B cell (primary cell): ENCODE data around the gene ALKBH2. TPM values are rescaled to one million over a fixed set of nuclear protein-coding genes. Genes with fewer than 3 reads are reported as not detected.

Source experiments
- ATAC-seq: fragments of 200-7000 bp; cut with Tn5 transposase; one replicate; pipeline ENCODE4 v1.10.0; 2021; ENCODE audit warnings: low read depth, mild to moderate bottlenecking, moderate number of reproducible peaks, moderate library complexity
- CTCF ChIA-PET: fragments of 350-600 bp; sonication (Branson Sonifier 250); formaldehyde crosslinking; loops from one replicate; lab custom pipeline; 2021; ENCODE audit warnings: antibody characterized with exemption, inconsistent platforms; lab: Charles Lee
- POLR2A ChIA-PET: fragments of 350-600 bp; sonication (Branson Sonifier 250); formaldehyde crosslinking; loops from one replicate; lab custom pipeline; 2021; ENCODE audit warnings: antibody characterized with exemption; lab: Charles Lee
- DNase-seq: peaks from one replicate; pipeline ENCODE4 v3.0.0; 2013
- H2AFZ ChIP-seq: 2 replicates; pipeline ENCODE4 v1.6.1; 2012; ENCODE audit warnings: mild to moderate bottlenecking, low read depth, low read length; ENCODE audit not compliant: insufficient read depth, poor library complexity, severe bottlenecking
- H3K27ac ChIP-seq, 2 donors: 1 replicate in 1 of 2; 2 replicates in 1 of 2; pipeline ENCODE4 v1.5.1; 2012 to 2013; ENCODE audit warnings: low read length in 2 of 2, mild to moderate bottlenecking in 2 of 2, moderate library complexity in 1 of 2
- H3K27me3 ChIP-seq, 4 experiments: fragments of 200-600 bp in 1 of 4; sonication (generic) in 1 of 4; replicated peaks in 1 of 4; 1 replicate in 2 of 4; 2 replicates in 2 of 4; pipeline versions ENCODE4 v1.6.1 to v1.7.0; 2013 to 2016; ENCODE audit warnings: low read length in 3 of 4, mild to moderate bottlenecking in 2 of 4, mixed read lengths in 1 of 4, moderate library complexity in 1 of 4; ENCODE audit not compliant: insufficient read depth in 4 of 4, control insufficient read depth in 3 of 4; ENCODE audit errors: control extremely low read depth in 1 of 4
- H3K36me3 ChIP-seq, 2 experiments: replicated peaks in 1 of 2; 1 replicate in 1 of 2; 2 replicates in 1 of 2; pipeline versions ENCODE4 v1.6.1 to v1.7.1; 2013; ENCODE audit warnings: low read length in 1 of 2; ENCODE audit not compliant: insufficient read depth in 2 of 2, control insufficient read depth in 1 of 2; ENCODE audit errors: control extremely low read depth in 1 of 2, extremely low read depth in 1 of 2
- H3K4me1 ChIP-seq, 2 donors: fragments of 200-600 bp in 1 of 2; sonication (generic) in 1 of 2; 1 replicate in 1 of 2; 2 replicates in 1 of 2; pipeline versions ENCODE4 v1.5.1 to v1.6.1; 2013 to 2017; ENCODE audit warnings: low read length in 2 of 2; ENCODE audit not compliant: control insufficient read depth in 2 of 2, insufficient read depth in 2 of 2
- H3K4me2 ChIP-seq: replicated peaks from 2 replicates; pipeline ENCODE3; 2012; ENCODE audit warnings: mild to moderate bottlenecking, low read depth, low read length; ENCODE audit not compliant: poor library complexity, severe bottlenecking
- H3K4me3 ChIP-seq, 5 experiments: fragments of 200-600 bp in 1 of 5; sonication (generic) in 1 of 5; 1 replicate in 3 of 5; 2 replicates in 2 of 5; pipeline versions ENCODE4 v1.5.1 to v1.7.0; 2011 to 2016; ENCODE audit warnings: low read length in 4 of 5, mild to moderate bottlenecking in 4 of 5, low read depth in 2 of 5, control low read depth in 1 of 5, moderate library complexity in 1 of 5; ENCODE audit not compliant: insufficient read depth in 1 of 5; ENCODE audit errors: control extremely low read depth in 1 of 5, extremely low read depth in 1 of 5
- H3K79me2 ChIP-seq: fragments of 200-600 bp; sonication (generic); one replicate; pipeline ENCODE4 v1.6.0; 2016; ENCODE audit warnings: low read length; ENCODE audit not compliant: control insufficient read depth, insufficient read depth
- H3K9ac ChIP-seq: fragments of 200-600 bp; sonication (generic); 2 replicates; pipeline ENCODE4 v1.6.1; 2017; ENCODE audit warnings: mild to moderate bottlenecking, low read length, moderate library complexity
- H3K9me3 ChIP-seq, 3 donors: one replicate each; pipeline versions ENCODE4 v1.6.1 to v1.7.1; 2013; ENCODE audit warnings: low read length in 2 of 3; ENCODE audit not compliant: control insufficient read depth in 2 of 3, insufficient read depth in 1 of 3; ENCODE audit errors: control extremely low read depth in 1 of 3
- H4K20me1 ChIP-seq: 2 replicates; pipeline ENCODE4 v1.6.0; 2012; ENCODE audit warnings: mild to moderate bottlenecking, low read length; ENCODE audit not compliant: insufficient read depth, control insufficient read depth, poor library complexity, severe bottlenecking
- H3K27ac Mint-ChIP-seq: one replicate; pipeline ENCODE4 v1.8.0; 2021; ENCODE audit warnings: mixed read lengths
- H3K27me3 Mint-ChIP-seq: one replicate; pipeline ENCODE4 v1.8.0; 2021; ENCODE audit warnings: mixed read lengths
- H3K4me1 Mint-ChIP-seq: one replicate; pipeline ENCODE4 v1.8.0; 2021; ENCODE audit warnings: mixed read lengths
- H3K4me3 Mint-ChIP-seq: one replicate; pipeline ENCODE4 v1.8.0; 2021; ENCODE audit warnings: mixed read lengths
- H3K9me3 Mint-ChIP-seq: one replicate; pipeline ENCODE4 v1.8.0; 2022; ENCODE audit warnings: mixed read lengths; ENCODE audit not compliant: insufficient read depth
- EZH2 ChIP-seq: IDR thresholded peaks from 2 replicates; pipeline ENCODE4 v1.6.1; 2012; ENCODE audit warnings: borderline replicate concordance, low read depth, mild to moderate bottlenecking, moderate library complexity, low read length; ENCODE audit not compliant: insufficient read depth, poor library complexity, severe bottlenecking
- WGBS: methylation state at CpG from one replicate; pipeline ENCODE4 v1.1.5; 2013; ENCODE audit warnings: missing lambda C conversion rate; ENCODE audit not compliant: insufficient coverage; 5-methylcytosine and 5-hydroxymethylcytosine counted together
- intact Hi-C: fragments of 100-400 bp; cut with micrococcal nuclease; formaldehyde crosslinking; loops from one replicate; pipeline ENCODE4 v1.10.0; 2022
- polyA plus RNA-seq: library from polyadenylated mRNA; depleted of rRNA; stranded (reverse); fragments of >200 nt; gene quantifications from 2 replicates; pipeline ENCODE4 v1.2.3, GENCODE V29; 2012
- total RNA-seq, 2 donors: library from RNA; stranded (reverse); fragments of 120-200 nt in 1 of 2; gene quantifications; 1 replicate in 1 of 2; 2 replicates in 1 of 2; pipeline versions ENCODE4 v1.2.3 to v1.2.4, GENCODE V29; 2013 to 2022
- TF ChIP-seq, protein P1 (sequence below): fragments of 200-600 bp; IDR thresholded peaks from one replicate; pipeline ENCODE4 v1.8.0; 2022; ENCODE audit warnings: antibody characterized with exemption, mild to moderate bottlenecking

ALKBH2 gene
- total and polyA plus RNA-seq, 2 donors (not counting 1 experiment from before 2014, with no cell fraction given), result 14.6 TPM

DNA sequence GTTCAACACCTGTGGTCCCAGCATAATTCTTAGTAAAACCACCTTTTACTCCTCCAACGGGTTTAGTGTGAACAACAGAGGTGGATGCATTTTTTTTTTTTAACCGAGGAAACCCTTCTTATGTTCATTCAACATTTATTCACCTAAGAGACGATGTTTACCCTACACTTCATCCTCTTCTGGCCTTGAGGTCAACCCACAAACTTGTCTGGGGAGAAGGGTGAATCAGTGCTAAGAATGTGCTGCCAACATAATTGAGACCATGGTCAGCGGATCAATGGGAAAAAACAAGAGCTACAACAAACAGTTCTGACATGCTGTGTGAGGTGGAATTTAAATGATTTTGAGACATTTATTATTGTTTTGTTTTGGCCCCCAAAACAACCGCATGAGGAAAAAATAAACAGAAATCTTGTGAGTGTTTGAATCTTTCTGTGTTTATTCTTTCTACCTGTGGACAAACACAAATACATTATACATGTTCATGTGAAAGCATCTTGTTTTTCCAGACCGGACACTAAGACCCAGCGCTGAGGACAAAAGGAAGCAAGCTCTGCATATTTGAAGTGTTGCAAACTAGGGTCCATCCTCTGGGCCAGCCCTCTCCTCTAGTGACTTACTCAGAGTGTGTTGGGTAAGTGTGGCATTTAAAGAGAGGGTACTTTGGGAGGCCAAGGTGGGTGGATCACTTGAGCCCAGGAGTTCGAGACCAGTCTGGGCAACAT, 46.0 kb downstream of the ALKBH2 start:
- no peaks in the 10 kb centered on the region for H3K9me3 ChIP-seq
- CTCF ChIA-PET, result no interaction called here
- no peak overlapping the region for H2AFZ ChIP-seq
- no peaks in the 10 kb centered on the region for H4K20me1 ChIP-seq
- POLR2A ChIA-PET, result no interaction called here
- Mint-ChIP-seq H3K9me3 (no peaks in the 10 kb centered on the region), H3K4me1 (peaks cover 3% of the 10 kb centered on the region), H3K4me3 (no peak overlapping the region), H3K27me3 (peaks cover 15% of the 10 kb centered on the region), H3K27ac (no peak overlapping the region)
- no peak for ATAC-seq
- H3K4me2 ChIP-seq, result no peak overlapping the region
- DNase-seq, result no peak
- no peak for TF ChIP-seq EZH2
- TF ChIP-seq, protein P1, sequence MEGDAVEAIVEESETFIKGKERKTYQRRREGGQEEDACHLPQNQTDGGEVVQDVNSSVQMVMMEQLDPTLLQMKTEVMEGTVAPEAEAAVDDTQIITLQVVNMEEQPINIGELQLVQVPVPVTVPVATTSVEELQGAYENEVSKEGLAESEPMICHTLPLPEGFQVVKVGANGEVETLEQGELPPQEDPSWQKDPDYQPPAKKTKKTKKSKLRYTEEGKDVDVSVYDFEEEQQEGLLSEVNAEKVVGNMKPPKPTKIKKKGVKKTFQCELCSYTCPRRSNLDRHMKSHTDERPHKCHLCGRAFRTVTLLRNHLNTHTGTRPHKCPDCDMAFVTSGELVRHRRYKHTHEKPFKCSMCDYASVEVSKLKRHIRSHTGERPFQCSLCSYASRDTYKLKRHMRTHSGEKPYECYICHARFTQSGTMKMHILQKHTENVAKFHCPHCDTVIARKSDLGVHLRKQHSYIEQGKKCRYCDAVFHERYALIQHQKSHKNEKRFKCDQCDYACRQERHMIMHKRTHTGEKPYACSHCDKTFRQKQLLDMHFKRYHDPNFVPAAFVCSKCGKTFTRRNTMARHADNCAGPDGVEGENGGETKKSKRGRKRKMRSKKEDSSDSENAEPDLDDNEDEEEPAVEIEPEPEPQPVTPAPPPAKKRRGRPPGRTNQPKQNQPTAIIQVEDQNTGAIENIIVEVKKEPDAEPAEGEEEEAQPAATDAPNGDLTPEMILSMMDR, result no peak
- intact Hi-C loops, result no loop called here
- H3K4me3 ChIP-seq, result no peak overlapping the region
- H3K27ac ChIP-seq, result no peak overlapping the region
- H3K36me3 ChIP-seq, result no peaks in the 10 kb centered on the region
- H3K4me1 ChIP-seq, result peaks cover 4 to 6% of the 10 kb centered on the region in 2 donors
- no peaks in the 10 kb centered on the region for H3K79me2 ChIP-seq
- H3K9ac ChIP-seq, result no peak overlapping the region
- peaks cover 0 to 11% (median 0%) of the 10 kb centered on the region in 4 experiments for H3K27me3 ChIP-seq
- WGBS, result 90% methylated on average over 4 of the region's 8 CpGs

DNA sequence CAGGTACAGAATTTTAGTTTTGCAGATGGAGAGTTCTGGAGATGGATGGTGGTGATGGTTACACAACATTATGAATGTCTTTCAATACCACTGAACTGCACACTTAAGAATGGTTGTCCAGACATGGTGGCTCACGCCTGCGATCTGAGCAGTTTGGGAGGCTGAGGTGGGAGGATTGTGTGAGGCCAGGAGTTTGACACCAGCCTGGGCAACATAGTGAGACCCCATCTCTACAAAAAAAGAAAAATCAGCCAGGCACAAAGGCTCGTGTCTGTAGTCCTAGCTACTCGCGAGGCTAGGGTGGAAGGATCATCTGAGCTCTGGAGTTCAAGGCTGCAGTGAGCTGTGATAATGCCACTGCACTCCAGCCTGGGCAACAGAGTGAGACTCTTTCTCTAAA, 49.0 kb downstream of the ALKBH2 start:
- Mint-ChIP-seq H3K4me3 (no peak overlapping the region), H3K27me3 (peaks cover 25% of the 10 kb centered on the region), H3K4me1 (no peaks in the 10 kb centered on the region), H3K27ac (no peak overlapping the region), H3K9me3 (no peaks in the 10 kb centered on the region)
- ChIA-PET POLR2A (no interaction called here), CTCF (no interaction called here)
- Histone ChIP-seq H3K27ac (no peak overlapping the region), H3K4me3 (no peak overlapping the region), H3K4me1 (no peaks in the 10 kb centered on the region), H3K4me2 (no peak overlapping the region), H3K9me3 (peaks cover 0 to 10% (median 8%) of the 10 kb centered on the region in 3 donors), H2AFZ (no peak overlapping the region), H3K27me3 (peaks cover 0 to 12% (median 3%) of the 10 kb centered on the region in 4 experiments), H4K20me1 (no peaks in the 10 kb centered on the region), H3K36me3 (no peaks in the 10 kb centered on the region), H3K79me2 (no peaks in the 10 kb centered on the region), H3K9ac (no peak overlapping the region)
- intact Hi-C loops, result no loop called here
- DNase-seq, result no peak
- WGBS, result no CpG with 5 or more reads among the region's 5 CpGs
- ATAC-seq, result no peak
- TF ChIP-seq, protein P1, result no peak
- TF ChIP-seq EZH2, result no peak
